Measurements from ENCODE around the gene DNAJB6.

DNAJB6 gene

GRCh38 chr7:157411580-157411979, 74.8 kb downstream of the DNAJB6 start:
- DNase-seq: no peak

GRCh38 chr7:157412021-157412443, 75.2 kb downstream of the DNAJB6 start:
- no peak for DNase-seq

GRCh38 chr7:157412491-157413180, 75.8 kb downstream of the DNAJB6 start:
- DNase-seq: no peak

GRCh38 chr7:157413881-157414701, 77.3 kb downstream of the DNAJB6 start:
- no peak for DNase-seq

GRCh38 chr7:157414702-157415096, 77.9 kb downstream of the DNAJB6 start:
- DNase-seq: no peak

- DNase-seq: no peak
These were observed 78.7 kb downstream of the DNAJB6 start for GRCh38 chr7:157415486-157415885.

GRCh38 chr7:157416011-157416410, 79.2 kb downstream of the DNAJB6 start:
- no peak for DNase-seq

GRCh38 chr7:157418204-157419034, 81.6 kb downstream of the DNAJB6 start:
- no peak for DNase-seq

GRCh38 chr7:157419035-157419293, 82.2 kb downstream of the DNAJB6 start:
- DNase-seq: no peak

- DNase-seq: no peak
These were observed 85.5 kb downstream of the DNAJB6 start for GRCh38 chr7:157422279-157422678.

- no peak for DNase-seq
These were observed 86.5 kb downstream of the DNAJB6 start for GRCh38 chr7:157423348-157423747.

GRCh38 chr7:157423886-157424565, 87.2 kb downstream of the DNAJB6 start:
- no peak for DNase-seq

GRCh38 chr7:157425137-157425731, 88.4 kb downstream of the DNAJB6 start:
- no peak for DNase-seq

- no peak for DNase-seq
These were observed 89.0 kb downstream of the DNAJB6 start for GRCh38 chr7:157425761-157426160.

GRCh38 chr7:157426463-157427301, 89.9 kb downstream of the DNAJB6 start:
- no peak for DNase-seq

- no peak for DNase-seq
These were observed 91.2 kb downstream of the DNAJB6 start for GRCh38 chr7:157427811-157428553.

- no peak for DNase-seq
These were observed 91.7 kb downstream of the DNAJB6 start for GRCh38 chr7:157428554-157428945.

- DNase-seq: peak; percentile 8
These were observed 92.3 kb downstream of the DNAJB6 start for GRCh38 chr7:157429001-157429679.

GRCh38 chr7:157429680-157430224, 92.9 kb downstream of the DNAJB6 start:
- no peak for DNase-seq

GRCh38 chr7:157430721-157431120, 93.9 kb downstream of the DNAJB6 start:
- no peak for DNase-seq

Data from NCI-H146 (cell line).